Measurements from ENCODE around the gene UMODL1. TPM values are rescaled to one million over a fixed set of nuclear protein-coding genes. Genes with fewer than 3 reads are reported as not detected.

UMODL1 gene
- polyA plus RNA-seq, 3 donors = not detected

GRCh38 chr21:42083361-42083690 is 12.2 kb downstream of the UMODL1 start:
- Mint-ChIP-seq H3K9me3 (no peaks in the 10 kb centered on the region), H3K4me1 (peaks cover 30% of the 10 kb centered on the region), H3K36me3 (peaks cover 0 to 2% of the 10 kb centered on the region in 2 donors), H3K4me3 (no peak overlapping the region), H3K27ac (peak overlapping the region in 1 of 7 donors; percentile 77), H3K27me3 (ENCODE audit: low read depth in 3 of 3) (peaks cover 0 to 4% (median 0%) of the 10 kb centered on the region in 3 donors)
- no peak overlapping the region for H2AFZ ChIP-seq (ENCODE audit: insufficient read depth, low read depth, low read length, poor library complexity, severe bottlenecking)
- WGBS (ENCODE audit: insufficient coverage) = 98% methylated on average over 6 of the region's 6 CpGs
- no peak overlapping the region for H3K27ac ChIP-seq (ENCODE audit: low read depth in 1 of 2, low read length in 2 of 2)
- no peak overlapping the region for H3K4me3 ChIP-seq (replicated peaks in 1 of 3; ENCODE audit: low read depth in 2 of 3, low read length in 3 of 3)
- H3K79me2 ChIP-seq (ENCODE audit: insufficient read depth, low read length) = no peaks in the 10 kb centered on the region
- peaks cover 27 to 32% of the 10 kb centered on the region in 2 donors for H3K4me1 ChIP-seq (ENCODE audit: control insufficient read depth in 1 of 2, insufficient read depth in 2 of 2, low read length in 2 of 2)
- TF ChIP-seq, protein P1, sequence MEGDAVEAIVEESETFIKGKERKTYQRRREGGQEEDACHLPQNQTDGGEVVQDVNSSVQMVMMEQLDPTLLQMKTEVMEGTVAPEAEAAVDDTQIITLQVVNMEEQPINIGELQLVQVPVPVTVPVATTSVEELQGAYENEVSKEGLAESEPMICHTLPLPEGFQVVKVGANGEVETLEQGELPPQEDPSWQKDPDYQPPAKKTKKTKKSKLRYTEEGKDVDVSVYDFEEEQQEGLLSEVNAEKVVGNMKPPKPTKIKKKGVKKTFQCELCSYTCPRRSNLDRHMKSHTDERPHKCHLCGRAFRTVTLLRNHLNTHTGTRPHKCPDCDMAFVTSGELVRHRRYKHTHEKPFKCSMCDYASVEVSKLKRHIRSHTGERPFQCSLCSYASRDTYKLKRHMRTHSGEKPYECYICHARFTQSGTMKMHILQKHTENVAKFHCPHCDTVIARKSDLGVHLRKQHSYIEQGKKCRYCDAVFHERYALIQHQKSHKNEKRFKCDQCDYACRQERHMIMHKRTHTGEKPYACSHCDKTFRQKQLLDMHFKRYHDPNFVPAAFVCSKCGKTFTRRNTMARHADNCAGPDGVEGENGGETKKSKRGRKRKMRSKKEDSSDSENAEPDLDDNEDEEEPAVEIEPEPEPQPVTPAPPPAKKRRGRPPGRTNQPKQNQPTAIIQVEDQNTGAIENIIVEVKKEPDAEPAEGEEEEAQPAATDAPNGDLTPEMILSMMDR (IDR thresholded peaks at IDR 0.05) = no peak
- no peaks in the 10 kb centered on the region for H3K36me3 ChIP-seq (replicated peaks in 1 of 2; ENCODE audit: control insufficient read depth in 1 of 2, insufficient read depth in 2 of 2, low read length in 2 of 2)
- no peak overlapping the region for H3K9ac ChIP-seq (ENCODE audit: insufficient read depth, low read length, poor library complexity, severe bottlenecking)
- intact Hi-C loops (cut with micrococcal nuclease) = no loop called here
- no peaks in the 10 kb centered on the region for H3K9me3 ChIP-seq (replicated peaks in 1 of 2; ENCODE audit: control insufficient read depth in 1 of 2, insufficient read depth in 1 of 2, low read length in 2 of 2)
- DNase-seq = no peak
- H3K4me2 ChIP-seq (replicated peaks; ENCODE audit: extremely low read depth, low read length, poor library complexity, severe bottlenecking) = no peak overlapping the region
- no peaks in the 10 kb centered on the region for H4K20me1 ChIP-seq (ENCODE audit: insufficient read depth, low read length)
- H3K27me3 ChIP-seq (ENCODE audit: control insufficient read depth in 2 of 2, insufficient read depth in 2 of 2, low read length in 2 of 2) = no peaks in the 10 kb centered on the region

DNA sequence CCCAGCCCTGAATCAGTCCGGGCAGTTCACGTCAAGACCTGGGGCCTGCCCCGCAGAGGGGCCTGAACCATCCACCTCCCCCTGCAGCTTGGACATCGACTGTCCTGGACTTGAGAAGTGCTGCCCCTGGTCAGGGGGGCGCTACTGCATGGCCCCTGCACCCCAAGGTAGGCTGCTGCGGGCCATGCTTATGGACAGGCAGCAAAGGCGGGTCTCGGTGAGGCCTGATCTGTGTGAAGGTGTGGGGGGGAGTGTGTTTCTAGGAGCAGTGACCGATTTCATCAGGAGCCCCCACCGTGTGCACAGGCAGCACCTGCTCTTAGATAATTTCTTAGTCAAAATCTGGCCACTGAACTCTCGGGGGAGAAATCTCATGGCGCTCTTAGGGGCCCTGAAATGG is 13.0 kb downstream of the UMODL1 start:
- no peaks in the 10 kb centered on the region for H4K20me1 ChIP-seq (ENCODE audit: insufficient read depth, low read length)
- H3K9me3 Mint-ChIP-seq = no peaks in the 10 kb centered on the region
- H3K36me3 Mint-ChIP-seq = peaks cover 0 to 2% of the 10 kb centered on the region in 2 donors
- 95% methylated on average over 11 of the region's 12 CpGs for WGBS (ENCODE audit: insufficient coverage)
- DNase-seq = no peak
- H3K4me1 Mint-ChIP-seq = peaks cover 29% of the 10 kb centered on the region
- no peak overlapping the region for H2AFZ ChIP-seq (ENCODE audit: insufficient read depth, low read depth, low read length, poor library complexity, severe bottlenecking)
- H3K27ac ChIP-seq (ENCODE audit: low read depth in 1 of 2, low read length in 2 of 2) = no peak overlapping the region
- H3K27me3 ChIP-seq (ENCODE audit: control insufficient read depth in 2 of 2, insufficient read depth in 2 of 2, low read length in 2 of 2) = no peaks in the 10 kb centered on the region
- peaks cover 0 to 3% (median 2%) of the 10 kb centered on the region in 3 donors for H3K27me3 Mint-ChIP-seq (ENCODE audit: low read depth in 3 of 3)
- no peaks in the 10 kb centered on the region for H3K79me2 ChIP-seq (ENCODE audit: insufficient read depth, low read length)
- no peak overlapping the region for H3K9ac ChIP-seq (ENCODE audit: insufficient read depth, low read length, poor library complexity, severe bottlenecking)
- no peaks in the 10 kb centered on the region for H3K9me3 ChIP-seq (replicated peaks in 1 of 2; ENCODE audit: control insufficient read depth in 1 of 2, insufficient read depth in 1 of 2, low read length in 2 of 2)
- H3K36me3 ChIP-seq (replicated peaks in 1 of 2; ENCODE audit: control insufficient read depth in 1 of 2, insufficient read depth in 2 of 2, low read length in 2 of 2) = no peaks in the 10 kb centered on the region
- intact Hi-C loops (cut with micrococcal nuclease) = no loop called here
- peak overlapping the region in 1 of 7 donors; percentile 62 for H3K27ac Mint-ChIP-seq
- H3K4me3 Mint-ChIP-seq = no peak overlapping the region
- H3K4me3 ChIP-seq (replicated peaks in 1 of 3; ENCODE audit: low read depth in 2 of 3, low read length in 3 of 3) = no peak overlapping the region
- peaks cover 27 to 32% of the 10 kb centered on the region in 2 donors for H3K4me1 ChIP-seq (ENCODE audit: control insufficient read depth in 1 of 2, insufficient read depth in 2 of 2, low read length in 2 of 2)
- TF ChIP-seq, protein P1 (IDR thresholded peaks at IDR 0.05) = no peak
- no peak overlapping the region for H3K4me2 ChIP-seq (replicated peaks; ENCODE audit: extremely low read depth, low read length, poor library complexity, severe bottlenecking)
